ENCODE results near the gene BBOX1.

BBOX1 gene

DNA sequence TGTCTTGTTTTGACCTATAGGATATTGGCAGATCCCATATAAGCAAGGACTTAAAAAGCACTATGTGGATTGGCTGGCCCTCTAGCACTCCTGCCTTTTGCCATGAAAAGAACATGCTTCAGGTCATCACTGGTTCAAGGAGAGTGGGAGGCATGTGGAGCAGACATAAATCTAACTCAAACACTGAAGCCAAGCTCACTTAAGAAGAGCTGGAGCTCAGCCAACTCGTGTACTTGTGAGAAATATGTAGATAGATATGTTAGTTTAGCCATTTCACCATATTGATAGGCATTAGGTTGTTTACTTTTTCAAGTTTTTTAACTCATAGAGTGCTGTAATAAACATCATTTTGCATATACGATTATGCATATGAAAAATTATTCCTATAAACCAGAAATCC, 19.9 kb upstream of the BBOX1 start:
- no peaks in the 10 kb centered on the region for H3K27me3 ChIP-seq (replicated peaks)
- no peak for DNase-seq
- in situ Hi-C loops (cut with HindIII; ENCODE audit: low pct_ligation_motif_present, low sequenced_read_pairs): no loop called here
- no peak overlapping the region for H3K27ac ChIP-seq
- no peak overlapping the region for H3K4me3 ChIP-seq (ENCODE audit: low read depth, low read length)
- TF ChIP-seq, protein P1, sequence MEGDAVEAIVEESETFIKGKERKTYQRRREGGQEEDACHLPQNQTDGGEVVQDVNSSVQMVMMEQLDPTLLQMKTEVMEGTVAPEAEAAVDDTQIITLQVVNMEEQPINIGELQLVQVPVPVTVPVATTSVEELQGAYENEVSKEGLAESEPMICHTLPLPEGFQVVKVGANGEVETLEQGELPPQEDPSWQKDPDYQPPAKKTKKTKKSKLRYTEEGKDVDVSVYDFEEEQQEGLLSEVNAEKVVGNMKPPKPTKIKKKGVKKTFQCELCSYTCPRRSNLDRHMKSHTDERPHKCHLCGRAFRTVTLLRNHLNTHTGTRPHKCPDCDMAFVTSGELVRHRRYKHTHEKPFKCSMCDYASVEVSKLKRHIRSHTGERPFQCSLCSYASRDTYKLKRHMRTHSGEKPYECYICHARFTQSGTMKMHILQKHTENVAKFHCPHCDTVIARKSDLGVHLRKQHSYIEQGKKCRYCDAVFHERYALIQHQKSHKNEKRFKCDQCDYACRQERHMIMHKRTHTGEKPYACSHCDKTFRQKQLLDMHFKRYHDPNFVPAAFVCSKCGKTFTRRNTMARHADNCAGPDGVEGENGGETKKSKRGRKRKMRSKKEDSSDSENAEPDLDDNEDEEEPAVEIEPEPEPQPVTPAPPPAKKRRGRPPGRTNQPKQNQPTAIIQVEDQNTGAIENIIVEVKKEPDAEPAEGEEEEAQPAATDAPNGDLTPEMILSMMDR (IDR thresholded peaks at IDR 0.05; ENCODE audit: low read depth, low read length, missing control alignments): no peak
- no peaks in the 10 kb centered on the region for H3K36me3 ChIP-seq (replicated peaks)

DNA sequence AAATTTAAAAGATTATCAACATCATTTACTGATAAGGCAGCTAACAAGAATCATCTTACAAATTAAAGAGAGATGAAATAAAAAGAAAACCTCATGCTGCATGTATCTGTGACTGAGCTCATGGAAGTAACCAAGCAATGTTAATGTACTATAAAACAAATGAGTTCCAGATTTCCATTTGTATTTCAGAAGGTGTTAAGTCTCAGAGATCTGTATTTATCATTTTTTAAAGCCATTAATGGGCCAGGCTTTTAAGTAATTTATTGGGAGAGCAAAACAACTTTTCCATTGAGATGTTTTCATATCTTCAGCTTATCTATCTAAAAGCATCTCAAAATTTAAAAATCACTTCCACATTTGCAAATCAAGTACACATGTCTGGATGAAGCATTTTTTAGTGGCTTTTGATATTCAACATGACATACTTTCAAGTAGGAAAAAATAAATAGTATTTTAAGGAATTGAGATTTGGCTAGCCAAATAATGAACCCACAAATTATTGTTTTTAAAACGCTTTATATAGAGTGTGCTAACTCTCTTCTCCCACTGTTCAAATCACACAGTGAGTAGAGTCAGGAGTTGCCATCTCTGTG, 17.9 kb upstream of the BBOX1 start:
- in situ Hi-C loops (cut with HindIII; ENCODE audit: low pct_ligation_motif_present, low sequenced_read_pairs): no loop called here
- H3K36me3 ChIP-seq (replicated peaks): no peaks in the 10 kb centered on the region
- H3K27ac ChIP-seq: no peak overlapping the region
- no peak overlapping the region for H3K4me3 ChIP-seq (ENCODE audit: low read depth, low read length)
- no peaks in the 10 kb centered on the region for H3K27me3 ChIP-seq (replicated peaks)
- DNase-seq: no peak
- TF ChIP-seq, protein P1 (IDR thresholded peaks at IDR 0.05; ENCODE audit: low read depth, low read length, missing control alignments): no peak

DNA sequence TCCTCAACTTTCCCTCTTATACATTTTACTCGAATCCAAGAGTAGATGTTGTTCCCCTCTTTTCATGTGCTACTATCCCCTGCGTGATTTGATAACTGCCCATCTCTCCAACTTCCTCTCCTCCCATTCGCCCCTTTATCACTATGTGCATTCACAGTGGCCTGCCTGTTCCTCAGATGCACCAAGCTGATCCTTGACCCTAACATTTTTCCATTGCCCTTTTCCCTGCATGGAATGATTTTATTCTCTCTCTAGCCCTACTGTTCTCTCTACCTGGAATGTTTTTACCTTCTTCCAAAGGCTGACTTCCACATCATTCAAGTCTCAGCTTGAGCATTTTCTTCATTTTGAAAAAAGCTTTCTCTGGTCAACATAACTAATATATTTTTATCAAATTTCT, 15.8 kb upstream of the BBOX1 start:
- no peak overlapping the region for H3K4me3 ChIP-seq (ENCODE audit: low read depth, low read length)
- H3K27me3 ChIP-seq (replicated peaks): no peaks in the 10 kb centered on the region
- H3K36me3 ChIP-seq (replicated peaks): no peaks in the 10 kb centered on the region
- H3K27ac ChIP-seq: no peak overlapping the region
- in situ Hi-C loops (cut with HindIII; ENCODE audit: low pct_ligation_motif_present, low sequenced_read_pairs): no loop called here
- TF ChIP-seq, protein P1 (IDR thresholded peaks at IDR 0.05; ENCODE audit: low read depth, low read length, missing control alignments): no peak
- DNase-seq: no peak

DNA sequence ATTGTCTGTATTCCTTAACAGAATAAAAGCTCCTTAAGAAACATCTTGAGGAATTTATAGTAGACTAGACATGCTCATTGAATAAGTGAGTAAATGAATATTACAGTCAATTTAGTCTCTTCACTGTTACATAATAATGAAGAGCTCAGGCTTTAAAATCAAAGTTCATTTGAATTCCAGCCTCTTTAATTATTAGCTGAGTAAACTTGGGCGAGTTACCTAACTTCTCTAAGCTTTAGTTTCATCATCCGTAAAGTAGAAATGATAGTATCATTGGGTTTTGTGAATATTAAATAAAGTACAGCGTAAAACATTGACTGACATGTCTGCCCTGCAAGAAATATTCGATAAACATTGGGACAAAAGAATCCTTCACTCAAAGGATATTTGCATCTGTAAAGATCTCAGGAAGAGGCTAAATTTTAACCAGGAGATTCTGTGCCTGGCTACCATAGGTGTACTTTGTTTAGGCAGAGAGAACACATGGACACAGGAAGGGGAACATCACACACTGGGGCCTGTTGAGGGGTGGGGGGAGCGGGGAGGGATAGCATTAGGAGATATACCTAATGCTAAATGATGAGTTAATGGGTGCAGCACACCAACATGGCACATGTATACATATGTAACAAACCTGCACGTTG, 15.2 kb upstream of the BBOX1 start:
- DNase-seq: no peak
- Histone ChIP-seq H3K27me3 (replicated peaks) (no peaks in the 10 kb centered on the region), H3K36me3 (replicated peaks) (no peaks in the 10 kb centered on the region), H3K4me3 (ENCODE audit: low read depth, low read length) (no peak overlapping the region), H3K27ac (no peak overlapping the region)
- in situ Hi-C loops (cut with HindIII; ENCODE audit: low pct_ligation_motif_present, low sequenced_read_pairs): no loop called here
- TF ChIP-seq, protein P1 (IDR thresholded peaks at IDR 0.05; ENCODE audit: low read depth, low read length, missing control alignments): no peak

DNA sequence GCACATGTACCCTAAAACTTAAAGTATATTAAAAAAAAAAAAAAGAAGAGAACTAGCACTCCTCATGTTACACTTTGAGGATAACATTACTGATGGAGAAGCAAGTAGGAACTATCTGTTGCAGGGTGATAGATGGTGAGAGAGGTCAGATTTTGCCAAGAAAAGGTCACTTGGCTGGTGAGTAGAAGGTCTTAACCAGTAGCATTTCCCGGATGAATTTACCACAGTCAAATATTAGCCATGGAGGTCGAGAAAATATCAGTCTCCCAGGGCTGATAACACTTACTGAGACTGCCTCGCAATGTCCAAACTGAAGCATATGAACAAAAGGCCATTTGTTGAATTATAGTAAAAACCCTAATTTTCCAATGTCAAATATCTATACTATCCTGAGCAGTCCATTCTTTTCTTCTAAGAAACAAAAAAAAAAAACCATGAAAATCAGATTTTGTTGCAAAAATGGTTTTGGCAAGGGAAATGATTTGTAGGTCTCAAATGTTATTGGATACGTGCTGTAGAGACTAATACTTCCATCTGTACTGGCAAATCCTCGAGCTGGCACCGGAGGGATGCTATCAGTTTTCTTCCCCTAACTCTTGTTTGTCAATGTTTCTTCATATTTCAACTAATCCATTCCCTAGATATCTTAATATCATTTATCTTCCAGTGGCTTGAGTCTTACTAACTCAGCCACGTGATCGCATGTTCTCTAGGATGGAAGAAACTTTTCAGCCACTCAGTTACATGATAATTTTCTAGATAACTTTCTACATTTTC, 14.5 kb upstream of the BBOX1 start:
- no peak overlapping the region for H3K27ac ChIP-seq
- in situ Hi-C loops (cut with HindIII; ENCODE audit: low pct_ligation_motif_present, low sequenced_read_pairs): no loop called here
- no peak for DNase-seq
- no peaks in the 10 kb centered on the region for H3K27me3 ChIP-seq (replicated peaks)
- no peaks in the 10 kb centered on the region for H3K36me3 ChIP-seq (replicated peaks)
- TF ChIP-seq, protein P1 (IDR thresholded peaks at IDR 0.05; ENCODE audit: low read depth, low read length, missing control alignments): no peak
- H3K4me3 ChIP-seq (ENCODE audit: low read depth, low read length): no peak overlapping the region
